CD8-positive, alpha-beta memory T cell (primary cell): ENCODE results near the gene ADRA2B. TPM values are rescaled to one million over a fixed set of nuclear protein-coding genes. Genes with fewer than 3 reads are reported as not detected.
"Not testable (repeated sequence)": the region's sequence is repeated elsewhere in the genome, so short reads cannot be mapped to it uniquely, and the experiment has no call there.

Experiments
- CTCF ChIA-PET: fragments of 350-600 bp; sonication (Branson Sonifier 250); formaldehyde crosslinking; loops from one replicate; lab custom pipeline; 2021; ENCODE audit warnings: antibody characterized with exemption; lab: Charles Lee
- POLR2A ChIA-PET: fragments of 350-600 bp; sonication (Branson Sonifier 250); formaldehyde crosslinking; loops from one replicate; lab custom pipeline; 2021; ENCODE audit warnings: antibody characterized with exemption; lab: Charles Lee
- DNase-seq, 5 donors: peaks; one replicate each; pipeline versions ENCODE4 v3.0.0 to v3.0.0-alpha.2; 2020 to 2022; ENCODE audit warnings: mixed read lengths in 1 of 5
- H3K27ac ChIP-seq: one replicate; pipeline ENCODE4 v1.7.0; 2013; ENCODE audit warnings: low read depth, mild to moderate bottlenecking, low read length, moderate library complexity
- H3K27me3 ChIP-seq: 2 replicates; pipeline ENCODE4 v1.7.0; 2013; ENCODE audit warnings: low read length, mild to moderate bottlenecking; ENCODE audit not compliant: insufficient read depth, poor library complexity, severe bottlenecking
- H3K36me3 ChIP-seq: 2 replicates; pipeline ENCODE4 v1.7.0; 2013; ENCODE audit warnings: mild to moderate bottlenecking, low read length, moderate library complexity; ENCODE audit not compliant: insufficient read depth
- H3K4me1 ChIP-seq: 2 replicates; pipeline ENCODE4 v1.7.0; 2013; ENCODE audit warnings: mild to moderate bottlenecking, low read length, moderate library complexity; ENCODE audit not compliant: insufficient read depth
- H3K4me3 ChIP-seq: 2 replicates; pipeline ENCODE4 v1.7.0; 2013; ENCODE audit warnings: mild to moderate bottlenecking, low read length
- H3K9me3 ChIP-seq: 2 replicates; pipeline ENCODE4 v1.7.0; 2013; ENCODE audit warnings: mild to moderate bottlenecking, low read length
- H3K27ac Mint-ChIP-seq, 8 donors: one replicate each; pipeline ENCODE4 v1.8.0; 2020 to 2021; ENCODE audit warnings: mixed read lengths in 8 of 8, mild to moderate bottlenecking in 6 of 8, inconsistent platforms in 3 of 8, moderate library complexity in 3 of 8
- H3K27me3 Mint-ChIP-seq, 2 donors: one replicate each; pipeline ENCODE4 v1.8.0; 2020 to 2021; ENCODE audit warnings: mixed read lengths in 2 of 2, mild to moderate bottlenecking in 1 of 2, moderate library complexity in 1 of 2
- H3K36me3 Mint-ChIP-seq, 3 donors: one replicate each; pipeline ENCODE4 v1.8.0; 2020 to 2021; ENCODE audit warnings: mixed read lengths in 3 of 3, inconsistent platforms in 1 of 3, mild to moderate bottlenecking in 1 of 3
- H3K4me1 Mint-ChIP-seq, 3 donors: one replicate each; pipeline ENCODE4 v1.8.0; 2020 to 2021; ENCODE audit warnings: mixed read lengths in 3 of 3, inconsistent platforms in 1 of 3, mild to moderate bottlenecking in 1 of 3
- H3K4me3 Mint-ChIP-seq, 7 donors: one replicate each; pipeline ENCODE4 v1.8.0; 2020 to 2021; ENCODE audit warnings: mixed read lengths in 7 of 7, mild to moderate bottlenecking in 6 of 7, moderate library complexity in 4 of 7, inconsistent platforms in 2 of 7
- H3K9me3 Mint-ChIP-seq, 5 donors: one replicate each; pipeline ENCODE4 v1.8.0; 2020 to 2022; ENCODE audit warnings: mixed read lengths in 5 of 5, mild to moderate bottlenecking in 3 of 5, moderate library complexity in 2 of 5, inconsistent platforms in 1 of 5
- polyA plus RNA-seq: library from polyadenylated mRNA; unstranded; fragments of 300-500 nt; fragmentation: Illumina TruSeq; gene quantifications from one replicate; pipeline ENCODE4 v1.2.3, GENCODE V29; 2021
- total RNA-seq, 2 experiments: library from RNA; stranded (reverse); gene quantifications; one replicate each; pipeline ENCODE4 v1.2.3, GENCODE V29; 2021

ADRA2B gene
- total and polyA plus RNA-seq, 3 experiments from 2014 or later = 0.07 to 0.24 TPM; not detected in 1

GRCh38 chr2:96063116-96063899 is 53.1 kb downstream of the ADRA2B start:
- CTCF ChIA-PET = interaction anchor here (1.2 kb wide), 1 partner anchor 1635 kb away, joined by 3 read pairs; no protein-coding TSS in a partner anchor
- peak in 1 of 5 donors; percentile 55 for DNase-seq

More at GRCh38 chr2:96063116-96063899, 53.1 kb downstream of the ADRA2B start:
- H3K4me3 ChIP-seq, H3K4me1 Mint-ChIP-seq, H3K27me3 ChIP-seq, H3K36me3 Mint-ChIP-seq, H3K27me3 Mint-ChIP-seq, H3K4me1 ChIP-seq, H3K4me3 Mint-ChIP-seq, H3K9me3 Mint-ChIP-seq, H3K36me3 ChIP-seq, H3K9me3 ChIP-seq, POLR2A ChIA-PET, H3K27ac ChIP-seq: not testable (repeated sequence)
- H3K27ac Mint-ChIP-seq = peak overlapping the region in 4 of 8 donors; percentile 16 to 74 (median 33)

Other genes starting within 250 kb of the ADRA2B start
- gene ANKRD36C, start 124.7 kb downstream of the ADRA2B start, total RNA-seq = 10 to 100 TPM; 26.6 to 29.8 TPM
- 22.7 TPM for gene ANKRD36C, start 124.7 kb downstream of the ADRA2B start, polyA plus RNA-seq
- 10 to 100 TPM; 33.6 to 36.2 TPM for gene GPAT2, start 81.7 kb downstream of the ADRA2B start, total RNA-seq
- 8.9 TPM for gene GPAT2, start 81.7 kb downstream of the ADRA2B start, polyA plus RNA-seq
- 10 to 100 TPM; 16.2 to 18.0 TPM for gene ASTL, start 21.9 kb upstream of the ADRA2B start, total RNA-seq
- 0.49 TPM for gene ASTL, start 21.9 kb upstream of the ADRA2B start, polyA plus RNA-seq
- 100 to 1,000 TPM; 214 to 237 TPM for gene DUSP2, start 28.9 kb upstream of the ADRA2B start, total RNA-seq
- gene DUSP2, start 28.9 kb upstream of the ADRA2B start, polyA plus RNA-seq = 518 TPM
- 100 to 1,000 TPM; 255 to 256 TPM for gene STARD7, start 92.3 kb upstream of the ADRA2B start, total RNA-seq
- gene STARD7, start 92.3 kb upstream of the ADRA2B start, polyA plus RNA-seq = 147 TPM
- 10 to 100 TPM; 29.8 to 33.4 TPM for gene TMEM127, start 149.4 kb upstream of the ADRA2B start, total RNA-seq
- gene TMEM127, start 149.4 kb upstream of the ADRA2B start, polyA plus RNA-seq = 46.8 TPM
- 10 to 100 TPM; 73.8 to 77.9 TPM for gene CIAO1, start 149.7 kb upstream of the ADRA2B start, total RNA-seq
- 104 TPM for gene CIAO1, start 149.7 kb upstream of the ADRA2B start, polyA plus RNA-seq
- gene SNRNP200, start 189.0 kb upstream of the ADRA2B start, total RNA-seq = 100 to 1,000 TPM; 203 to 206 TPM
- gene SNRNP200, start 189.0 kb upstream of the ADRA2B start, polyA plus RNA-seq = 108 TPM
- gene ITPRIPL1, start 208.7 kb upstream of the ADRA2B start, total RNA-seq = 10 to 100 TPM; 55.5 to 58.3 TPM
- 17.5 TPM for gene ITPRIPL1, start 208.7 kb upstream of the ADRA2B start, polyA plus RNA-seq
- 10 to 100 TPM; 59.5 to 65.6 TPM for gene NCAPH, start 219.2 kb upstream of the ADRA2B start, total RNA-seq
- gene NCAPH, start 219.2 kb upstream of the ADRA2B start, polyA plus RNA-seq = 1.3 TPM